ENCODE data around the gene SFT2D2.

The SFT2D2 gene

DNA sequence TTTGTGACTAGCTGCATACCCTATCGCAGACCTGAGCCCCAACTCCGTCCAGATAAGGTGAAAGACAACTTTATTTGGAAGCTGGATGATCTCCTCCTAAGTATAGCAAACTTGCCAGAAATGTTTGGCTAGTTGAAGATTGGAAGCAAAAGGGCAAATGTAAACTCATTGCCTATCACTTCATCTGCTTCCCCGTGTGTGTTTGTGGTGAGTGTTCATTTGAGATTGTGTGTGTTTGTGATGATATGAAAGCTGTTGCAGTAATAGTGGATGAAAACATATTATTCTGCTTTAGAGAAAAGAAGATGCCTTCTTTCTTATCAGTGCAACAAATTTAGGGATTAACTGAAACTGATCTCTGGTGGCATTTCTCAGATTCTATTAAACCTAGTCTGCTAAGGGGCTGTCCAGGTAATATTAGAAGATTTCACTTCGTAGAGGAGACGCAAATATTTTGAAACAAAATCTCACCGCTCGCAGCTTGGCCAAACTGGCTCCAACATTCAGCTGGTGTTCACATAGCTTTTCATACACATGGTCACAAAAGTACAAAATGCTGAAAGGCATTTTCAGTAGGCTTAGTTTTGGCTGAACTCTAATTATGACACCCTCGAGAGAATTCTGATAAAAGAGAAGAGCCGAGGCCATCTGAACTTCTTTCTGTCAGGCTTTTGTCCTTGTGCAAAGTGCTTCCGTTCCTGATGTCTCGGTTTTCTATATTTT lies 56.0 kb downstream of the SFT2D2 start:
- H3K4me3 ChIP-seq (ENCODE audit: low read length) = no peak overlapping the region
- TF ChIP-seq, protein P1, sequence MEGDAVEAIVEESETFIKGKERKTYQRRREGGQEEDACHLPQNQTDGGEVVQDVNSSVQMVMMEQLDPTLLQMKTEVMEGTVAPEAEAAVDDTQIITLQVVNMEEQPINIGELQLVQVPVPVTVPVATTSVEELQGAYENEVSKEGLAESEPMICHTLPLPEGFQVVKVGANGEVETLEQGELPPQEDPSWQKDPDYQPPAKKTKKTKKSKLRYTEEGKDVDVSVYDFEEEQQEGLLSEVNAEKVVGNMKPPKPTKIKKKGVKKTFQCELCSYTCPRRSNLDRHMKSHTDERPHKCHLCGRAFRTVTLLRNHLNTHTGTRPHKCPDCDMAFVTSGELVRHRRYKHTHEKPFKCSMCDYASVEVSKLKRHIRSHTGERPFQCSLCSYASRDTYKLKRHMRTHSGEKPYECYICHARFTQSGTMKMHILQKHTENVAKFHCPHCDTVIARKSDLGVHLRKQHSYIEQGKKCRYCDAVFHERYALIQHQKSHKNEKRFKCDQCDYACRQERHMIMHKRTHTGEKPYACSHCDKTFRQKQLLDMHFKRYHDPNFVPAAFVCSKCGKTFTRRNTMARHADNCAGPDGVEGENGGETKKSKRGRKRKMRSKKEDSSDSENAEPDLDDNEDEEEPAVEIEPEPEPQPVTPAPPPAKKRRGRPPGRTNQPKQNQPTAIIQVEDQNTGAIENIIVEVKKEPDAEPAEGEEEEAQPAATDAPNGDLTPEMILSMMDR (conservative IDR thresholded peaks at IDR 0.05; ENCODE audit: low read depth, low read length) = no peak
- DNase-seq (ENCODE audit: low read depth) = no peak

DNA sequence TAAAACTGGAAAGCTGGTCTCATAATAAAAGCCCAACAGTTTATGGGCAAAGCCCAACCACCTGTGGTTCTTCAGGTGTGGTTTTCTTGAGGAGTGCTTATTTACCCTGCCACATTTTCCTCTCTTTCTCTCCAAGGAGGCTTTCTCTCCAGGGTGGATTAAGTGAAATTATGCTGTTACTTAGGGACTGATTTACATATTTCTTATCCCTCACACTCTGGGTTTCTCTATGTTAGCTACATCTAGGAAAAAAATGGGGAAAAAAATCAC lies 59.7 kb downstream of the SFT2D2 start:
- TF ChIP-seq, protein P1 (conservative IDR thresholded peaks at IDR 0.05; ENCODE audit: low read depth, low read length) = no peak
- H3K4me3 ChIP-seq (ENCODE audit: low read length) = no peak overlapping the region
- DNase-seq (ENCODE audit: low read depth) = no peak

DNA sequence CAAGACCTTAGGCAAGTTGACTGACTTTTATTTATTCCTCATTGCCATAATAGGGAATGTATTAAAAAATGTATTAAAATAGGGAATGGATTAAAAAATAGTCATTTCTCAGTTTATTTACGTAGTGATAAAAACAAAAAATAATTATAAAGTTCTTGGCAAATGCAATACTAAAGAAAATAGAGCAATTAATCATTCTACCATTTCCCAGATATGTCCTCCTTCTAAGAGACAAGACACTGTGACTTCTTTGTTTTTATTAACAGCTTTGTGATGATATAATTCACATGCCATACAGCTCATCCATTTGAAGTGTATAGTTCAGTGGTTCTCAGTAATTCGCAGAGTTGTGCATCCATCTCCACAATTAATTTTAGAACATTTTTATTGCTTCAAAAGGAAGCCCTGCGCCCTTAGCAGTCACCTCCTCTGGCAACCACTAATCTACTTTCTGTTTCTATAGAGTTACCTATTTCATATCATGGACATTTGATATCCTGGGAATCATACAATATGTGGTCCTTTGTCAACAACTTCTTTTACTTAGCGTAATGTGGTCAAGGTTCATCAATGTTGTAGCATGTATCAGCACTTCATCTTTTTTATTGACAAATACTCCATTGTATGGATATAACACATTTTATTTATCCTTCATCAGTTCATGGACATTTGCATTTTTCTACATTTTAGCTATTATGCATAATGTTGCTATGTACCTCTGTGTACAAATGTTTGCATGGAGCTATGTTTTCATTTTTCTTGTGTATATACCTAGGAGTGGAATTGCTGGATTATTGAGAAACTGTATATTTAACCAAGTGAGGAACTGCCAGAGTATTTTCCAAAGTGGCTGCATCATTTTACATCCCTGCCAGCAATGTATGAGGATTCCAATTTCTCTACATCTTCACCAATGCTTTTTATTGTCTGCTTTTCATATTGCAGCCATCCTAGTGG lies 60.4 kb downstream of the SFT2D2 start:
- no peak for DNase-seq (ENCODE audit: low read depth)
- TF ChIP-seq, protein P1 (conservative IDR thresholded peaks at IDR 0.05; ENCODE audit: low read depth, low read length) = no peak

DNA sequence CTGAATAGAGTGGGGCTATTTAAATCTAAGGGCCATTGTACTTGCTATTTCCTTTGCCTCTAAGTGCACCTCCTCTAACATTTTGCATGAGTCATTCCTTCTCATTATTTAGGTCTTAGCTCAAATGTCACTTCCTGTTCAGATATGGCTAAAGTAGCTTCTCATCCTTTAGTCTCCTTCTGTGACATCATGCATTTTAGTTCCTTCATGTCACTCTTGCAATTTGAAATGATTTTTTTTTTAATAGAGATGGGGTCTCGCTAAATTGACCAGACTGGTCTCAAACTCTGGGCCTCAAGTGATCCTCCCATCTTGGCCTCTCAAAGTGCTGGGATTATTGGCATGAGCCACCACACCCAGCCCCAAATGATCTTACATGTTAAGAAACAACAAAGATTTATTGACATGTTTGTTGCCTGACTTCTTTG lies 61.4 kb downstream of the SFT2D2 start:
- TF ChIP-seq, protein P1 (conservative IDR thresholded peaks at IDR 0.05; ENCODE audit: low read depth, low read length) = no peak
- no peak overlapping the region for H3K4me3 ChIP-seq (ENCODE audit: low read length)
- no peak for DNase-seq (ENCODE audit: low read depth)

More for the DNA sequence above, 60.4 kb downstream of the SFT2D2 start:
- H3K4me3 ChIP-seq (ENCODE audit: low read length) = no peak overlapping the region

DNA sequence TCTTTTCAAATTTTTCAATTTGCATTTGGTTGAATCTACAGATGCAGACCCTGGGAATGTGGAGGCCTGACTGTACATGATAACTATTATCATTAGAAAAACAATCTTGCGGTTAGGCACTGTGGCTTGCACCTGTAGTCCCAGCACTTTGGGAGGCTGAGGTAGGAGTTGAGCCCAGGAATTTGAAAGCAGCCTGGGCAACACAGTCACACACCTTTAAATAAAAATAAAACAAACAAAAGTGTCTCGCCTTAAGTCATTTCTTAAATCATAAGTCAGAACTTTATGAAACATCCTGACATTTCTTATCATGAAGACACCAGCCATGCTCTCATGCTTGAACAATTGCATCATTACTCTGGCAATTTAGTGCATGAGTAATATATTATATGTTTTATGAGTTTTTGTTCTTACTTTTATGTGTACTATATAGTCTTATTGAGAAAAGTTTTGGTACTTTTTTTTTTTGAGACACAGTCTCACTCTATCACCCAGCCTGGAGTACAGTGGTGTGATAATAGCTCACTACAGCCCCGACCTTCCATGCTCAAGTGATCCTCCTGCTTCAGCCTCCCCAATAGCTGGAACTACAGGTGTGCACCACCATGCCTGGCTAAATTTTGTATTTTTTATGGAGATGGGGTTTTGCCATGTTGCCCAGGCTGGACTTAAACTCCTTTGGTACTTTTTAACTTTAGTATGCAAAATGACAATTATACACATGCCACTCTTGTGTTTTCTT lies 62.7 kb downstream of the SFT2D2 start:
- no peak overlapping the region for H3K4me3 ChIP-seq (ENCODE audit: low read length)
- DNase-seq (ENCODE audit: low read depth) = no peak
- TF ChIP-seq, protein P1 (conservative IDR thresholded peaks at IDR 0.05; ENCODE audit: low read depth, low read length) = no peak

DNA sequence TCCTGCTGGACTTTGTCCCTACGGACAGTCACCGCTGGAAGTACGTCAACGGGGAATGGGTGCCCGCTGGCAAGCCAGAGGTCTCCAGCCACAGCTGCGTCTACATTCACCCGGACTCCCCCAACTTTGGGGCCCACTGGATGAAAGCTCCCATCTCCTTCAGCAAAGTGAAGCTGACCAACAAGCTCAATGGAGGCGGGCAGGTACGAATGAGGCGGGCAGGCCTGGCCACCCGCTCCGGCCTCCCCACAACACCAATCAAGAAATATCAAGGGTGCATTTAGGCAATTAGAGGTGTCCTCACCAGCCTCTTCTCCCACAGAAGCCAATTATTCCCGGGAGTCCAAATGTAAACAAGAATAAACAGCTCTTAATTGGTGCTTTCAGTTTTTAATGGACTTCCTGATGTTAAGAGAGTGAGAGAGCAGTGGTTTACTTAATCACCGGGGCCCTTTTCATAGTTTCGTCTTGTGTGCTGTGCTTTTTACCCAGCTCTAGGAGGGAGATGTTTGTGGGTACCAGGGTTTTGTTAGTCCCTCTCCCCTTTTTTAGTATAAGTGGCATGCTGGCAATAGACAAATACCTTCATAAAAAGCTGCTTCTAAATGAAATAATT lies 65.5 kb downstream of the SFT2D2 start:
- no peak overlapping the region for H3K4me3 ChIP-seq (ENCODE audit: low read length)
- DNase-seq (ENCODE audit: low read depth) = no peak
- TF ChIP-seq, protein P1 (conservative IDR thresholded peaks at IDR 0.05; ENCODE audit: low read depth, low read length) = no peak
